Right atrium auricular region (tissue), 2 donors: ENCODE measurements around the gene RASGRP4. TPM values are rescaled to one million over a fixed set of nuclear protein-coding genes. Genes with fewer than 3 reads are reported as not detected.

ENCODE experiments used
- DNase-seq: peaks from one replicate; pipeline ENCODE4 v3.0.0-alpha.2; 2019; ENCODE audit warnings: low spot score
- H3K27ac ChIP-seq, 2 donors: fragments of 200-600 bp; sonication (generic); 1 replicate in 1 of 2; 2 replicates in 1 of 2; pipeline ENCODE4 v1.5.1; 2016 to 2019
- H3K27me3 ChIP-seq, 2 donors: fragments of 200-600 bp; sonication (generic); one replicate each; pipeline versions ENCODE4 v1.5.1 to v1.6.0; 2017 to 2019
- H3K36me3 ChIP-seq: fragments of 200-600 bp; sonication (generic); one replicate; pipeline ENCODE4 v1.5.1; 2016
- H3K4me1 ChIP-seq, 2 donors: fragments of 200-600 bp; sonication (generic); one replicate each; pipeline versions ENCODE4 v1.5.1 to v1.6.0; 2017 to 2019
- H3K4me3 ChIP-seq, 2 donors: fragments of 200-600 bp; sonication (generic); 1 replicate in 1 of 2; 2 replicates in 1 of 2; pipeline ENCODE4 v1.5.1; 2017 to 2019; ENCODE audit warnings: mild to moderate bottlenecking in 1 of 2, moderate library complexity in 1 of 2
- H3K9me3 ChIP-seq, 2 donors: fragments of 200-600 bp; sonication (generic); one replicate each; pipeline ENCODE4 v1.5.1; 2019
- CTCF ChIP-seq, 2 donors: fragments of 200-600 bp; sonication (generic); IDR thresholded peaks; one replicate each; pipeline ENCODE4 v1.5.1; 2019; ENCODE audit warnings: antibody characterized with exemption in 2 of 2
- total RNA-seq, 2 donors: library from RNA; depleted of rRNA; stranded (reverse); fragments of >200 nt; gene quantifications; one replicate each; pipeline ENCODE4 v1.1.0, GENCODE V29; 2016

The RASGRP4 gene
- total RNA-seq, 2 donors from 2014 or later = 1.1 to 2.9 TPM

- Histone ChIP-seq H3K27ac (no peak overlapping the region), H3K9me3 (no peaks in the 10 kb centered on the region), H3K36me3 (no peaks in the 10 kb centered on the region), H3K4me3 (no peak overlapping the region), H3K27me3 (no peaks in the 10 kb centered on the region), H3K4me1 (no peaks in the 10 kb centered on the region)
- no peak for TF ChIP-seq CTCF (IDR thresholded peaks at IDR 0.05)
- no peak for DNase-seq
Observed at GRCh38 chr19:38443458-38443999, 17.5 kb upstream of the RASGRP4 start.

DNA sequence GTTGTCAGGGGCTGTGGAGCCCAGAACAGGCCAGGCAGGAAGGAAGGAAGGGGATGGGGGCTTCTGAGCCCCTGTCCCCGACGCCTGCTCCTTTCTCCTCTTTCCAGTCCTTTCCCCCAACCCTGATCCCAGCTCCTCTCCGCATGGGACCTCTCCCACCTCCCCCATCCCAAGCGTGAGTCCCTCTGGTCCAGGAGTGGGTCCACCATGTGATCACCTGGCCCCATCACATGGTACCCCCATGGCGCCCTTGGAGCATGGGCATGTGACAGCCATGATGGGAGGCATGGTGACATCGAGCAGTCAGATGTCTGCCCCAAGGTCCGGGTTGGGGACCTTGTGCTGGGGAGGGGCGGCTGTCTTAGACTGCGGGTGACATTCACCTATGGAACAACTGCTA is 16.7 kb upstream of the RASGRP4 start:
- Histone ChIP-seq H3K36me3 (no peaks in the 10 kb centered on the region), H3K27ac (no peak overlapping the region), H3K4me3 (no peak overlapping the region), H3K27me3 (no peaks in the 10 kb centered on the region), H3K9me3 (no peaks in the 10 kb centered on the region), H3K4me1 (no peaks in the 10 kb centered on the region)
- no peak for DNase-seq
- no peak for TF ChIP-seq CTCF (IDR thresholded peaks at IDR 0.05)

DNA sequence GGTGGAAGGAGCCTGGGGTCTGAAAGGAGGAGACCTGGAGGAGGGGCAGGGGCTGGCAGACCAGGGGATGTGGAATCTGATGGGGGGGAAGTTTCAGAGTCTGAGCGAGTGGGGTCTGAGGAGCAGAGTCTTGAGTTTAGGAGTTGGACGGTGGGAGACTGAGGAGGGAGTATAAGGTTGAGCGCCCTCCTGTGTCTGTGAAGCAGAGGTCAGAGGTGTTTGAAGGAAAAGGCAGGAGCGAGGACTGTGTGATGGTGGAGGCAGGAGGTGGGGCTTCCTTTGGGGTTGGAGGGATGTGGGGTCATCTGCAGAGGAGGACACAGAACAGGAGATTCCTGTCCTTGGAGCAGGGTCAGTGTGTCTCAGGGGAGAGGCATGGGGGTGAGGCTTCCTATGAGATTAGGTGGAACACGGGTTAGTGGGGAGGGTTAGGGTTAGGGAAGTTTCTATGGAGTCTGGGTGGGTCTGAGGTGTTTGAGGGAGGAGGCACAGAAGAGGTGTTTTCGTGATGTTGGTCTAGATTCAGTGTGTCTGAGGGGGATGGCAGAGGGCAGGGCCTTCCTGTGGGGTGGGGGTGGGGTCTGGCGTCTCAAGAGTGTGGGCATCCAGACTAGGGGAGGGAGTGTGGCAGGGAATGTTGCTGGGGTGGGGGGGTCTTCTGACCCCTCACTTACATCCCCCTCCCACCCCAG is 15.8 kb upstream of the RASGRP4 start:
- Histone ChIP-seq H3K36me3 (no peaks in the 10 kb centered on the region), H3K9me3 (no peaks in the 10 kb centered on the region), H3K27ac (no peak overlapping the region), H3K27me3 (no peaks in the 10 kb centered on the region), H3K4me3 (no peak overlapping the region), H3K4me1 (no peaks in the 10 kb centered on the region)
- no peak for DNase-seq
- TF ChIP-seq CTCF (IDR thresholded peaks at IDR 0.05) = no peak

DNA sequence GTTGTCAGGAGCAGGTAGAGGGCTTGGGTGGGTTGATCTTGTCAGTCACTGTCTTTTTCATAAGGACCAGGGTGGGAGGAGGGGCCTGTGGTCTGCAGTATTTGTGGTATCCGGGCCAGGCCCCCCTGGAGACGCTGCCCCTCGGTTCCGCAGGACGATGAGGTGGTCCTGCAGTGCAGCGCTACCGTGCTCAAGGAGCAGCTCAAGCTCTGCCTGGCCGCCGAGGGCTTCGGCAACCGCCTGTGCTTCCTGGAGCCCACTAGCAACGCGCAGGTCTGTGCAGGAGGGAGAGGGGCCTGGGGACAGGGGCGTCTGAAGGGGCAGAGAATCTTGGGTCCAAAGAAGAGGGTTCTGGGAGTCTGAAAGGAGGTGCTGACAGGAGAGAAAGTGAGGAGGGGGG is 14.6 kb upstream of the RASGRP4 start:
- Histone ChIP-seq H3K4me1 (no peaks in the 10 kb centered on the region), H3K4me3 (no peak overlapping the region), H3K9me3 (no peaks in the 10 kb centered on the region), H3K36me3 (no peaks in the 10 kb centered on the region), H3K27me3 (peaks cover 0 to 5% of the 10 kb centered on the region in 2 donors), H3K27ac (no peak overlapping the region)
- no peak for DNase-seq
- TF ChIP-seq CTCF (IDR thresholded peaks at IDR 0.05) = no peak

DNA sequence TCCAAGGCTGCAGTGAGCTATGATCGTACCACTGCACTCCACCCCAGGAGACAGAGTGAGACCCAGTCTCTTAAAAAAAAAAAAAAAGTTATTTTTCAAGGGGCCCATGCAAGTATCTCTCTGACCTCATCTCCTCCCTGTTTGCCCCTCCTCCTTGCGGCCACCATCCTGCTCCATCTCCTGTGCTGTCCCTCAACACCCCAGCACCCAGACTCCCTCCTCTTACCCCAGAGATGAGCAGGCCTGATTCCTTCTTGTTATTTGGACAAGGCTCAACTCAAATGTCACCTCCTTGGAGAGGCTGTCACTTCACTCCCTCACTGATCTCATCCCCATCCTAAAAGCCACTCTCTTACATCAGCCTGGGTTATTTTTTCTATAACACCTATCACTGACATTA is 11.9 kb upstream of the RASGRP4 start:
- TF ChIP-seq CTCF (IDR thresholded peaks at IDR 0.05) = no peak
- H3K4me3 ChIP-seq = no peak overlapping the region
- DNase-seq = no peak
- H3K4me1 ChIP-seq = peaks cover 0 to 8% of the 10 kb centered on the region in 2 donors
- H3K36me3 ChIP-seq = no peaks in the 10 kb centered on the region
- peaks cover 0 to 11% of the 10 kb centered on the region in 2 donors for H3K27me3 ChIP-seq
- no peaks in the 10 kb centered on the region for H3K9me3 ChIP-seq
- H3K27ac ChIP-seq = no peak overlapping the region

- Histone ChIP-seq H3K27me3 (peaks cover 0 to 11% of the 10 kb centered on the region in 2 donors), H3K36me3 (no peaks in the 10 kb centered on the region), H3K4me3 (no peak overlapping the region), H3K27ac (no peak overlapping the region), H3K9me3 (no peaks in the 10 kb centered on the region), H3K4me1 (peaks cover 0 to 8% of the 10 kb centered on the region in 2 donors)
- no peak for DNase-seq
- TF ChIP-seq CTCF (IDR thresholded peaks at IDR 0.05) = no peak
Observed at GRCh38 chr19:38437295-38437694, 11.3 kb upstream of the RASGRP4 start.
